ENCODE results near the gene POP4. TPM values are rescaled to one million over a fixed set of nuclear protein-coding genes. Genes with fewer than 3 reads are reported as not detected.

POP4 gene
- total and polyA plus RNA-seq, 2 of the 13 experiments (the other 11 are each of a cell fraction or from before 2014, with no cell fraction given) = 32.2 to 84.0 TPM

- TF ChIP-seq, protein P1, sequence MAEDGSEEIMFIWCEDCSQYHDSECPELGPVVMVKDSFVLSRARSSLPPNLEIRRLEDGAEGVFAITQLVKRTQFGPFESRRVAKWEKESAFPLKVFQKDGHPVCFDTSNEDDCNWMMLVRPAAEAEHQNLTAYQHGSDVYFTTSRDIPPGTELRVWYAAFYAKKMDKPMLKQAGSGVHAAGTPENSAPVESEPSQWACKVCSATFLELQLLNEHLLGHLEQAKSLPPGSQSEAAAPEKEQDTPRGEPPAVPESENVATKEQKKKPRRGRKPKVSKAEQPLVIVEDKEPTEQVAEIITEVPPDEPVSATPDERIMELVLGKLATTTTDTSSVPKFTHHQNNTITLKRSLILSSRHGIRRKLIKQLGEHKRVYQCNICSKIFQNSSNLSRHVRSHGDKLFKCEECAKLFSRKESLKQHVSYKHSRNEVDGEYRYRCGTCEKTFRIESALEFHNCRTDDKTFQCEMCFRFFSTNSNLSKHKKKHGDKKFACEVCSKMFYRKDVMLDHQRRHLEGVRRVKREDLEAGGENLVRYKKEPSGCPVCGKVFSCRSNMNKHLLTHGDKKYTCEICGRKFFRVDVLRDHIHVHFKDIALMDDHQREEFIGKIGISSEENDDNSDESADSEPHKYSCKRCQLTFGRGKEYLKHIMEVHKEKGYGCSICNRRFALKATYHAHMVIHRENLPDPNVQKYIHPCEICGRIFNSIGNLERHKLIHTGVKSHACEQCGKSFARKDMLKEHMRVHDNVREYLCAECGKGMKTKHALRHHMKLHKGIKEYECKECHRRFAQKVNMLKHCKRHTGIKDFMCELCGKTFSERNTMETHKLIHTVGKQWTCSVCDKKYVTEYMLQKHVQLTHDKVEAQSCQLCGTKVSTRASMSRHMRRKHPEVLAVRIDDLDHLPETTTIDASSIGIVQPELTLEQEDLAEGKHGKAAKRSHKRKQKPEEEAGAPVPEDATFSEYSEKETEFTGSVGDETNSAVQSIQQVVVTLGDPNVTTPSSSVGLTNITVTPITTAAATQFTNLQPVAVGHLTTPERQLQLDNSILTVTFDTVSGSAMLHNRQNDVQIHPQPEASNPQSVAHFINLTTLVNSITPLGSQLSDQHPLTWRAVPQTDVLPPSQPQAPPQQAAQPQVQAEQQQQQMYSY (CRISPR knock-in tag; IDR thresholded peaks at IDR 0.05) = peak; percentile 60; the same call in 1 of the 2 replicates
- TF ChIP-seq ETV5 (CRISPR knock-in tag; IDR thresholded peaks at IDR 0.05; ENCODE audit: borderline replicate concordance) (peak; percentile 72), SNAI1 (CRISPR knock-in tag; IDR thresholded peaks at IDR 0.05; ENCODE audit: borderline replicate concordance) (no peak), FOXK2 (IDR thresholded peaks at IDR 0.05) (no peak), DNMT1 (CRISPR knock-in tag; IDR thresholded peaks at IDR 0.05) (0 out of 2 replicates have a peak, but pooled peaks have one; percentile 48), ZFY (CRISPR knock-in tag; IDR thresholded peaks at IDR 0.05) (peak; percentile 52), MIER3 (CRISPR knock-in tag; IDR thresholded peaks at IDR 0.05; ENCODE audit: borderline replicate concordance) (no peak), NFRKB (IDR thresholded peaks at IDR 0.05) (no peak), SAP130 (CRISPR knock-in tag; IDR thresholded peaks at IDR 0.05; ENCODE audit: low read depth) (peak; percentile 69), SAFB2 (CRISPR knock-in tag; IDR thresholded peaks at IDR 0.05; ENCODE audit: borderline replicate concordance, low read depth) (peak; percentile 73; the same call in 1 of the 2 replicates), ZBTB1 (CRISPR knock-in tag; IDR thresholded peaks at IDR 0.05; ENCODE audit: borderline replicate concordance) (no peak), PRMT3 (CRISPR knock-in tag; IDR thresholded peaks at IDR 0.05; ENCODE audit: borderline replicate concordance, low read depth) (no peak), HOXA9 (CRISPR knock-in tag; IDR thresholded peaks at IDR 0.05; ENCODE audit: borderline replicate concordance) (0 out of 2 replicates have a peak, but pooled peaks have one; percentile 11), IRF9 (CRISPR knock-in tag; IDR thresholded peaks at IDR 0.05; ENCODE audit: borderline replicate concordance) (peak; percentile 14; the same call in 1 of the 2 replicates), RFX1 (IDR thresholded peaks at IDR 0.05) (no peak)
- TF ChIP-seq, protein P2, sequence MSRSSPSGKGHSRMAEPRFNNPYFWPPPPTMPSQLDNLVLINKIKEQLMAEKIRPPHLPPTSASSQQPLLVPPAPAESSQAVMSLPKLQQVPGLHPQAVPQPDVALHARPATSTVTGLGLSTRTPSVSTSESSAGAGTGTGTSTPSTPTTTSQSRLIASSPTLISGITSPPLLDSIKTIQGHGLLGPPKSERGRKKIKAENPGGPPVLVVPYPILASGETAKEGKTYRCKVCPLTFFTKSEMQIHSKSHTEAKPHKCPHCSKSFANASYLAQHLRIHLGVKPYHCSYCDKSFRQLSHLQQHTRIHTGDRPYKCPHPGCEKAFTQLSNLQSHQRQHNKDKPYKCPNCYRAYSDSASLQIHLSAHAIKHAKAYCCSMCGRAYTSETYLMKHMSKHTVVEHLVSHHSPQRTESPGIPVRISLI (CRISPR knock-in tag; IDR thresholded peaks at IDR 0.05; ENCODE audit: borderline replicate concordance) = no peak
- TF ChIP-seq, protein P3, sequence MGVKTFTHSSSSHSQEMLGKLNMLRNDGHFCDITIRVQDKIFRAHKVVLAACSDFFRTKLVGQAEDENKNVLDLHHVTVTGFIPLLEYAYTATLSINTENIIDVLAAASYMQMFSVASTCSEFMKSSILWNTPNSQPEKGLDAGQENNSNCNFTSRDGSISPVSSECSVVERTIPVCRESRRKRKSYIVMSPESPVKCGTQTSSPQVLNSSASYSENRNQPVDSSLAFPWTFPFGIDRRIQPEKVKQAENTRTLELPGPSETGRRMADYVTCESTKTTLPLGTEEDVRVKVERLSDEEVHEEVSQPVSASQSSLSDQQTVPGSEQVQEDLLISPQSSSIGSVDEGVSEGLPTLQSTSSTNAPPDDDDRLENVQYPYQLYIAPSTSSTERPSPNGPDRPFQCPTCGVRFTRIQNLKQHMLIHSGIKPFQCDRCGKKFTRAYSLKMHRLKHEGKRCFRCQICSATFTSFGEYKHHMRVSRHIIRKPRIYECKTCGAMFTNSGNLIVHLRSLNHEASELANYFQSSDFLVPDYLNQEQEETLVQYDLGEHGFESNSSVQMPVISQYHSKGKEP (CRISPR knock-in tag; IDR thresholded peaks at IDR 0.05) = no peak
Observed at GRCh38 chr19:29665215-29665825, 59.2 kb downstream of the POP4 start, which contains the start of gene PLEKHF1 (continued).
